HT-29 (cell line): ENCODE measurements around the gene MAGI2. TPM values are rescaled to one million over a fixed set of nuclear protein-coding genes. Genes with fewer than 3 reads are reported as not detected.
"Not testable (repeated sequence)": the region's sequence is repeated elsewhere in the genome, so short reads cannot be mapped to it uniquely, and the experiment has no call there.

Source experiments
- DNase-seq: peaks from one replicate; pipeline ENCODE4 v3.0.0-alpha.2; 2015; ENCODE audit warnings: low spot score
- total RNA-seq: library from RNA; depleted of rRNA; stranded (reverse); fragments of >200 nt; shearing (Covaris generic); gene quantifications from 2 replicates; pipeline ENCODE4 v1.2.3, GENCODE V29; 2014

The MAGI2 gene
- total RNA-seq, 1 experiment from 2014 or later: 0.23 TPM

DNA sequence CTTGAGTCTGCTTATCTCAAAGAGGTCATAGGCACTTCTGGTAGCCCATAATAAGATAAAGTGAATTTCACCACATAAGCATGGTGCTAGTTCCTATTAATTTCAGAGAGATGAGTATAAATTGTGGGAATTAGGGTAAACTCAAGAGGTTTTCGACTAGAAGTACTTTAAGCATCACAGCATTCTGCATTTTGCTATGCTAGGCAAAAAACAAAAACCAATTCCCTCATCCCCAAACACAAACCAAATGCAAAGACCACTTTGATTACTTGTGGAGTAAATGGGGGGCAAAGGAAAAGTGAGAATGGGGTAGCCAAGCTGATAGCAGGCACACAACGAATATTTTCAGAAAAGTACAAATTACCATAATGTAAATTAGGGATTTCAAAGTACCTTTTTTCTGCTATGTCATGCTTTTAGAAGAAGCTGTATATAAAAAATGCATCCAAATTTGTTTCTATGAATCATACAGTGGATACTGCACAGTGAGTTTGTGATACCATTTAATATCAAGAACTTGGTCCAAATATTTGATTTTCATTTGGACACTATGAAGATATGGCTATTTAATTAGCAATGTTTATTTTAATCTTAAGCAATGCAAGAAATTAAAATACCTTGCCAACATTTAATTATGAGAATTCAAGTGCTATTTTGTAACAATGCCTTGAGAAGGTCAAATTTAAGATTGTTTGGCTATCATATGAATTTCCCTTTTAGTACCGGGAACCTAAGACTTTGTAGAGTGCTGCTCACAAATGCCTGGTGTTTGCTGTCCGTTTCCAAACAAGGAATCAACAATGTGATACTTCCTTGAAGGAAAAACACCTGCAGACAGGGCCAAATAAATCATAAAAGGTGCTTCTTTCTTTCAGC lies 1199.4 kb downstream of the MAGI2 start:
- DNase-seq: no peak

DNA sequence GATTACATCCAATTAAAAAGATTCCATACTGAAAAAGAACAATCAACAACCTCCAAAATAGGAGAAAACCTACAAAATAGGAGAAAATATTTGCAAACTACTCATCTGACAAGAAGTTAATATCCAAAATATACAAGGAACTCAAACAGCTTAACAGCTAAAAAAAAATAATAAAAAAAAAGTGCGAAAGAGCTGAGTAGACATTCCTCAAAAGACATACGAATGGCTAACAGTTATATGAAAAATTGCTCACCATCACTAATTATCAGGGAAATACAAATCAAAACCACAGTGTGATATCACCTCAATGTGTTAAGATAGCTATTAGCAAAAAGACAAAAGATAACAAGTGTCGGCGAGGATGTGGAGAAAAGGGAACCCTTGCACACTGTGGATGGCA lies 1204.6 kb downstream of the MAGI2 start:
- DNase-seq: no peak

DNA sequence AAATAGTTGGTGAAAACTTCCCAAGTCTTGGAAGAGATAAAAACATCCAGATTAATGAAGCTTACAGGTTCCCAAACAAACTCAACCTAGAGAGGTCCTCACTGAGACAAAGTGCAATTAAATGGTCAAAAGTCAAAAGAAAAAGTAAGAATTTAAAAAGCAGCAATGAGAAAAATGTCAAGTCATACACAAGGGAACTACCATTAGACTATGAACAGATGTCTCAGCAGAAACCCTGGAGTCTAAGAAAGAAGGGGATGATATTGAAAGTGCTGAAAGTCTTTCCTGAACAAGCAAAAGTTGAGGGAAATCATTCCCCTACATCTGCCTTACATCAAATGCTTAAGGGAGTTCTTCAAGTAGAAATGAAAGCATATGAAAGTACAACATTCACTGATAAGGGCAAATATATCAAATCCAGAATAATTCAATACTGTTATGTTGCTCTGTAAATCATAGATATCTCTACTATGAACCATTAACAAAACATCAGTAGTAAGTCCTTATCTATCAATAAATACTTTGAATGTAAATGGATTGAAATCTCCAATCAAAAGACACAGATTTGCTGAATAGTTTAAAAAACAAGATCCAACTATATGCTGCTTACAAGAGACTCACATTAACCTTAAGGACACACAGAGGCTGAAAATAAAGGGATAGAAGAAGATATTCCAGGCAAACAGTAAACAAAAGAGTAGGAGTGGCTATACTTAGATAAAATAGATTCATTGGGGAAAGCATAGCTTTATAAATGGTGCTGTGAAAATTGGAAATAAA lies 1205.4 kb downstream of the MAGI2 start:
- DNase-seq: no peak

DNA sequence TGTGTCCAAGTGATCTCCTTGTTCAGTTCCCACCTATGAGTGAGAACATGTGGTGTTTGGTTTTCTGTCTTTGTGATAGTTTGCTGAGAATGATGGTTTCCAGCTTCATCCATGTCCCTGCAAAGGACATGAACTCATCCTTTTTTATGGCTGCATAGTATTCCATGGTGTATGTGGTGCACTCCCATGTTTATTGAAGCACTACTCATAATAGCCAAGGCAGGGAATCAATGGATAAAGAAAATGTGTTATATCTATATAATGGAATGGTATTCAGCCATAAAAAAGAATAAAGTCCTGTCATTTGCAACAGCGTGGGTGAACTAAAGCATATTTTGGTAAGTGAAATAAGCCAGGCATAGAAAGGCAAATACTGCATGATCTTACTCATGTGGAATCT lies 1213.3 kb downstream of the MAGI2 start:
- not testable (repeated sequence) for DNase-seq

DNA sequence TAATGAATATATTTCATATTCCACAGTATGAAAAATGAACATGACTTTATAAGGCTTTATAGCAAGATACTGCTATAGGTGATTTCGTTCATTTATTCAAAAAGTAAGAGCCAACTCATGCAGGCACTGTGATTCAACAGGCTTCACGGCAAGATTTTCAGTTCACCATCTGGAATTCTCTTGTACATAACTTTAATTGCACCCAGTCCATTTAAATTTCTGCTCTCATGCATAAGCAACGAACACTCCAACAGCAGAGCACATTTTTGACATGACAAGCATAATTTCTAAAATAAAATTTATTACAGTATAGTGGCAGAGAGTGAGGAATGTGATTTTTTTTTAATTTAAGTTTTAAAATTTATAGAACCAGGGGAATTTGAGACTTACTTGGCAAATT lies 1218.8 kb downstream of the MAGI2 start:
- no peak for DNase-seq

DNA sequence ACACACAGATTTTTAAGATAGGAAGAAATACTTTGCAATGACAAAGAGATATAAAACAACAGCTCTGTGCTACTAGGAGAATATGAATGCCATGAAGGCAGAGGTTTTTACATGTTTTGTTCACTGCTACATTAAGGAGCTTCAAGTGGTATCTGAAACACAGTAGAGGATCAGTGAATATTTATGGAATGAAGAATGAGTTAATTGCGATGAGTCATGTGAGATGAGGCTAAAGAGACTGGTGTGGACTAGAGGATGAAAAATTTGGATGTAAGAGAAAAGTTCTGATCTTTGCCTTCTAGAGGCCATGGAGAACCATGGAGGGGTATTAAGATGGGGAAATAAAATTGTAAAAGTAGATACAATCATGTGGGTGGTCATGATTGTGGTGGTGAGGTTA lies 1220.7 kb downstream of the MAGI2 start:
- DNase-seq: no peak

DNA sequence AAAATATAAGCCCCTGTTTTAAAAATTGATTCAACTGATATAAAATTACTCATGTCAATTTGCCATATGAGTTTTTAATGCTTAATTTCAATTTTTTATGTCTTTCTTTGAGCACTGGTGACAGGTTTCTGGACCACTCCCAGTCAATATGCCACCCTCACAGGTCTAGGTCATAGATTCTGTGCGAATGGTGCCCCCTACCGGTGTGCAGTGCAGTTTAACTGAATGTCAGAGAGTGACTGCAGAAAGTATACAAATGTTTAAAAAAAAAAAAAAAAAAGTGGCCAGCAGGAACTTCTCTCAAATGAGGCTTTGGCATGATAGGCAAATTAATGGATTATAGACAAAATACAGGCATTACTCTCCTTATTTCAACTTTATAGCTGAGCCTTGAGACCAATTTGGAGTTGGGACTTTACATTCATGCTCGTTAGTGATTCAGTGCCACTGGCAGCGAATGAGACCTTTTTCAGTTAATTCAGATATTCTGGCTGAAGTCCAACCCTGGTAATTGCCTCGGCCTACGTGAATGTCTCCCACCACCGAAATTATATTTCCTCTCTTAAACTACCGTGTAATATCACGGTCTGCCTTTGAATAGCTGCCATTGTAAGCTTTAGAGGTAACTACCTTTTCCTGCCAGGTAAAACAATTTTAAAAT lies 1227.3 kb downstream of the MAGI2 start:
- DNase-seq: peak; percentile 46

DNA sequence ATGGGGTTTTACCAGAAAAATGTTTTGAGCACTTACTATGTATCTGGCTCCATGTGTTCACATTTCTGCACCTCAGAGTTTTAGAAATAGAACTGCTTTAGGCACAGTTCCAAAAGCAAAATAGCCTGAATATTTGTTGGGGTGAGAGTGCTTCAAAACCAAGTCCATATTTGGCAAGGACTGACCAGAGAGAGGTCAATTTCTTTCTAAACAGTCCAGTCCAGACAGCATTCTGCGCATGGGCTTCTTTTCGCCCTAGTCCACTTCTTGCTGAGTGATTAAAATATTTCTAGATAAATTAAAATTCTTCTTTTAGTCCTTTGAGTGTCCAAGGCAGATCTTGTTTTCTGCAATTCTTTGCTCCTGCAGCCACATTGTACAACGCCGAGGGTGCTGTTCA lies 1227.9 kb downstream of the MAGI2 start:
- no peak for DNase-seq

DNA sequence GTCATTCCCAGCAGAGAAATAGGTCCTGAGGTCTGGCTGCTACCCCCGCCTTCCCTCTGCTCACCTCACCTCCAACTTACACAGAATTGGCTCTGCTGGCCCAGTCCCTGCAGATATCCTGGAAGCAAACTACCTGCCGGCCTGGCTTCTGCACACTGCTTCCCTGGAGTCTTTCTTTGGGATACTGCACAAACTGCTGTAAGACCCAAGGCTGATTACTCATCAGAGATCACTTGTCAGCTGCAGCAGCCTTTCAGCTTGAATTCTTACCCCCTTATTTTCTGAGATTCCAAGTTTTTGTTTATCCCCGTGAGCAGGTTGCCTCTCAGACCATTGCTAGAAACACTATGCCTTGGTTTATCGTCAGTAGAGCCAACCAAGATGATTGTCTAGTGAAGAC lies 1228.5 kb downstream of the MAGI2 start:
- DNase-seq: no peak

DNA sequence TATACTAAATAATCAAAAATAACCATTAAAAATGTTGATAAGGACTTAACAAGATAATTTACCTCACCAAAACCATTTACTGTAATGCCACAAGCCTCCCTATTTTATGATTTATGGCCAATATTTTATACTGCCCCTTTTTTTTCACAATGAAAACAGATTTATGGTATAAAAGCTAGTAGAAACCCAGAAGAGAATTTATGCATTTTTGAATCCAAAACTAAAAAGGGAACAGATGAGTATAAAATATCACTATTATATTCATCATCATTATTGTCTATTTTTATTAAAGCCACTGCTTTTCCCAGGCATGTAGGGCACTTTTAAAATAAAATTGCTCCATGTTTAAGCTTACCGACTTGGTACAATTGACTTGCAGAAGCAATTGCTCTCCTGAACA lies 1229.9 kb downstream of the MAGI2 start:
- no peak for DNase-seq

DNA sequence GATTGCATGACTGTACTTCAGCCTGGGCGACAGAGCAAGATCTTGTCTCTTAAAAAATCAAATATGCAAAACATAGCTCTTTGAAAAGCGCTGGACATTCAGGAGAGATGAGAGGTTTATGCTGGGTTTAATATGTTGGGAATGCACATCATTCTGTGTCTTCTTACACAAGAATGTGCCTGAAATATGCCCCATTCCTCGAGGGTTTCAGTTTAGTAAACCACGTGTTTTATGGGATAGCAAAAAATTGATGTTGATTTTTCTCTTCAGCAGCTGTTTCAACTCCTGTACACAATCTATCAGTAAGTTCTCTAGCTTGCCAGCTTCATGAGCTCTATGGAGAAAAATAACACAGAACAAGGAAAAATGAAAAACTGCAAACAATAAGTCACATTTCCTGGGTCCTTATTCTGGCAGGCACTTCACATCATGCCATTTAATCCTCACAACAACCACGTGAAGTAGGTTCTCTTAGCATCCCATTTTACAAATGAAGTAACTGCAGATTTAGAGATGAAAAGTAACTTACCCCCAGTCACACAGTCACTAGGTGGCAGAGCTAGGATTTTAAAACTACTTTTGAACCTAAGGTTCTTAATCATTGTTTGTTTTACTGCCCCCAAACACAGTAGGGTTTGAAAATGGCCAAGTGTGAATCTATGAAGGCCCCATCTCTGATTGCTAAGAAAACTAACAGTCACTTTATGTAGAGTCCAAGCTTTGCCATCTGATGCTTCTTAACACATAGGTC lies 1231.3 kb downstream of the MAGI2 start:
- DNase-seq: no peak

DNA sequence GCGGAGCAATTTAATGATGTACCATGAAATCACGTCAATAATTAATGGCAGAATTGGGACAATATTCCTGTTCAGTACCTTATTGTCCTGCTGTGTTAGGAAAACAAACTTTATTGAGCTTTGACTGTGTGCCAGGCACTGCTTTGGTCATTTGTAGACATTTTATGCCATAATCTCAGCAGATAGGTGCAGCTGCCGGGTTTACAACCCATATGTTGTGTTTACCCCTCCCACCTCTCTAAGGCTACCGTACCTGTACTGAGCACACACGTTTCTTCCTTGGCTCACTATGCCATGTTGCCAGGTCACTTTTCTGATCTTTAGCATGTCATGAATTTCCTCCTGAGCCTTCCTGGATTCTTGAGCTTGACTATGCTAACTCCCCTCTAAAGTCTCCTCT lies 1232.7 kb downstream of the MAGI2 start:
- DNase-seq: no peak

DNA sequence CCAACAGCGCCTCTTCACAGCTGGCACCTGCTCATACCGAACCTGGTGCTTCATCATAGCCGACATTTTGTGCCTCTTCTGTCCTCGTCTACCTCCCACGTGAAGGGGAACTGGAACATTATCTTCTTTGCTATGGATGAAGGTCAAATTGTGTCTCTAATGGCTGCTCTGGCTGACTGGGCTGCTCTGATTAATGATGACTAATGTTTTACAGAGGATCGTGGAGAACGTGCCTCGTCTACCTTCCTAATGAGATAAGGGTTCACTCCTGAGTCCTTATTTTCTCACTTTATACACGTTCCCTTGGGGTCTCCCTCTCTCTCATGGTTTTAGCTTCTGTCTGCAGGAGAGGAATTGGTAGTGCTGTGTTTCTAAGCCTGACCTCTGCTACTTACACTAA lies 1234.6 kb downstream of the MAGI2 start:
- no peak for DNase-seq

DNA sequence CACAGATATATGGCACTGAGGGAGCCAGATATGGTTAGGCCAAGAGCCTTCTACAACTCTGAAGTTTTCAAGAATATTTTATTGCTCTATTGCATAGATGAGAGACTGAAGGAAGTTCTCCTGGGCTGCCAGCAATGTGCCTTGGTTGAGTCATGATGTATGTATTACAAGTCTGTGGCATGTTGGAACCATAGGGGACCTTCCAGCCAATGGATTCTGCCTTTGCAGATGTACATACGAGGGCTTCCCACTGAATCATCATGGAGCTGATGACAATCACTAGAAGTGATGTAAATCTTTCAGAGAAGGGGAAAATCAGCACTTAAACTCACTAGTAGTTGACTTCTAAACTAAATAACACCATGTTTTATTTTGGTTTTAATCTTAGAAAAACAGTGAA lies 1235.4 kb downstream of the MAGI2 start:
- no peak for DNase-seq

DNA sequence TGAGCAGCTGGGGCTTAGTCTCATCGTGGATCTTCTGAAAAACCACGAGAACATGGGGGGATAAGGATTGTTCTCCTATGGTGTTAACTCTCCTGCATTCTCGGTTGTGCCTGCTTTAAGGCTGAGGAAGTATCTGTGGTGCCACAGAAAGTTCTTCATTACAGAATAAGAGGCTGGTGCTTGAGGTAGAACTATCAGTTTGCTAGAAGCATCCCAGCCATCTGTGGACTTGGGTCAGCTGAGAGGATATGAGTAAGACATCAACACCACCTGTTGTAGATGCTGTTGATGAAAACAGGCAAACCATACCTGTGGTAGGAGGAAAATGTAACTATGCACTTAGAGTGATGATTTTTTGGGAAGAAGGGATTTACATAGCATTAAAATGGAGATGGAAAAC lies 1238.3 kb downstream of the MAGI2 start:
- no peak for DNase-seq

DNA sequence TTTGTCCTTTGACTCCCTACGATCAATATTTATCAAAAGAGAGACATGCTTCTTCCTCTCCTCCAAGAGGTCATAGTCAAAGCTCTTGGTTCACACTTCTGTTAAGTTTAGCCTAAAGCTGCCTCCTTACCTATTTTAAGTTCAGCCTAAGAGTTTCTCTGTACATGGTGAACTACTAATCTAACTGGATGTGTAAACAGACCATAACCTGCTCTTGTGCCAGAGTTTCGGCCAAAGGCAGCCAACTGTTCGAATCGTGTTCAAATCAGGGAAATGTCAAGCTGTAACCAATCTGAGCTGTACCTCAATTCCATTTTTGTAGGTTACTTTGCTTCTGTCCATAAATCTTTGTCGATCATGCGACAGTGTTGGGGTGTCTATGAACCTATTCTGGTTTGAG lies 1240.1 kb downstream of the MAGI2 start:
- DNase-seq: no peak

DNA sequence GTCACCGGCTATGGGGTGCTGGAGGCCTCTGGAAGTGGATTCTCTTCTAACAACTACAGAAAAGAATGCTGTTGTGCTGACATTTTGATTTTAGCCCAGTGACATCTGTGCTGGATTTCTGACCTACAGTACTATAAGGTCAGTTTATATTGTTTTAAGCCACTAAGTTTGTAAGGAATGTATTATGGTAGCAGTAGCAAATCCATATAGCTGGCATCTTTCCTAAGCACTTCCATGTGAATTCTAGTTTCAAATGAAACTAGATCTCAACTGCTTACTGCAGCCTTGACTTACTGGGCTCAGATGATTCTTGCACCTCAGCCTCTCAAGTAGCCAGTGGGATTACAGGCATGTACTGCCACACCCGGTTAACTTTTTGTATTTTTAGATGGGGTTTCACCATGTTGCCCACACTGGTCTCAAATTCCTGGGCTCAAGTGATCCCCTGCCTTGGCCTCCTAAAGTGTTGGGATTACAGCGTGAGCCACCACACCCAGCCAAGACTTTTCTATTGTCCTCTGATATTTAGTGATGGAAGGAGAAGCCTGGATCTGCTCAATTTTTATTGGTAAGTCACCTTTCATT lies 1240.9 kb downstream of the MAGI2 start:
- no peak for DNase-seq

DNA sequence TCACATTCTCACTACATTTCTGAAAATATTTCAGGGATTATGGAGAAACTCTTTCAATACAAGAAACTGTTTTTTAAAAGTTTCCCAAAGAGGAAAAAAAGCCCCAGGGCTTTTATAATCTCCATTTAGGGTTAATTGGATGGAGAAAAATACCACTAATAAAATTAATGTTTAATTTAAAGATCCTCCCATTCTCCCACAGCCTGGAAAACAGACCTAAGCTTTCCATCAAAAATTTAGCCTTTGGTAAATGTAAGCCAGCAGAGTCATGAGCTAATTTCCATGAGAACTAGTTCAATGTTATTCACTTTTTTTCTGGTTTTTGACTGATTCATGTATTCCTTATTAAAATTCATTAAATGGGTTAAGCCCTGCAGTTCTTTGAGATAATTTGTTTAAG lies 1246.2 kb downstream of the MAGI2 start:
- no peak for DNase-seq

DNA sequence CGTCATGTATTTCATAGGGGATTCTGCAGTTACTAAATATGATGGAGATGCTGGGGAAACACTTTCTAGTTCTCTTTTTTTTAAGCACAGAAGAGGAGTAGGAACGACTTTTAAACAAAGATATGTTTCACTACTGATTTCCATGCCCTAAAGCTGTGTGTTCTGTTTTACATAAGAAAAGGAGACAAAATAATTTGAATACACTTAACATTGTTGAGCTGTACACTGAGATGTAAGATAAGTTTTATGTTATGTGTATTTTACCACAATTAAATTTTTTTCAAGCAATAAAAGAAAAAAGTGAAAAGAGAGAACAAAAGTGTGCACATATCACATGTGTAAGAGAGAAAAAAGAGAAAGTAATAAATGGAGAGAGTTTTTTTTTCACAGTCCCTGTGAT lies 1246.7 kb downstream of the MAGI2 start:
- no peak for DNase-seq

DNA sequence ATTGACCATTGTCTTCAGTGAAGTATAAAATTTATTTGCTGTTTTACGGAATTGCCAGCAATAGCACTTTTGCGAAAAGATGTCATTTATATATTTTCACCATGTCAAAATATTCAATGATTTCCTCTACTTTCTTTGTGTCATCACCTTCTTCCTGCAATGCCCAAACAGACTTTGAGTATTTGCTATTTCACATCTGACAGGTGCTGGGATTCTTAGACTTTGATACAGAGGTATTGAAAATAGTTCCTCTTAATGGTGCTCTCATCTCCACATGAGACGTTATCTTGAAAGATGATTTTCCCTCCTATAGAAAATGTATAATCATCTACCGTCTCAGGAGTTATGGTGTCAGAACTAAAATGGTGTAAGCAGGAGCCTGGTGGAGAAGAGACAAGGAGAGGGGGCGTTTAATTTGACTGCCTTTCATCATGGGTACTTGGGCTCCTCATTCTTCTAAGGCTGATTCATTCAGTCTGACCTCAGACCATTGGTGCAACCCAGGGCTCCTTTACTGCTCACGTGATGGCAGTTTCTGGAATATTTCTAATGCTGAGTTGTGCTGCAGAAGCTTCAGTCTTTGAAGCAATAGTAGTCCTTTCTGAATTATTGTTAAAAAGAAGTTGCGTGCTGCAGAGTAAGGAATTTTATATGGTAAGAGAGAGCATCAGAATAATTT lies 1250.3 kb downstream of the MAGI2 start:
- DNase-seq: no peak

DNA sequence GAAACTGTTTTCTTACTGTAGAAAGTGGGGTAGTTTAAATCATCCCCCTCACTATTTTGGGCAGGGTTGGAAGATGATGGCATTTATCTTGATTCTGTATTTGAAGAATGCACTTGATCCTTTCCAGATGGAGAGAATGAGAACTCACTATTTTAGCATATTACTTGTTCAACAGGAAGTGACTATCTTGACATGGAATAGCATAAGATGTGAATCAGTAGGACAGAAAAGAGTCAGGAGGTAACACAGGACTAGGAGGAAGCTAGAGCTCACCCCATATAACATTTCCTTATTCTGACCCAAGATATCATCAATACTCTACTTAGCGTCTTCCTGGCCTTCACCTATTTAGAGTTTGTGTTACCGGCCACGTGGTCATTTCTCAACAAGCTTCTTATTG lies 1254.7 kb downstream of the MAGI2 start:
- no peak for DNase-seq
